SH-SY5Y (cell line): Measurements from ENCODE around the gene FER.

Experiments
- GATA2 ChIP-seq: IDR thresholded peaks from 2 replicates; pipeline ENCODE4 v1.6.1; 2011; ENCODE audit warnings: mild to moderate bottlenecking, low read depth, low read length
- GATA3 ChIP-seq: IDR thresholded peaks from 2 replicates; pipeline ENCODE4 v1.6.1; 2011; ENCODE audit warnings: low read depth, mild to moderate bottlenecking, low read length, moderate library complexity

Gene FER

DNA sequence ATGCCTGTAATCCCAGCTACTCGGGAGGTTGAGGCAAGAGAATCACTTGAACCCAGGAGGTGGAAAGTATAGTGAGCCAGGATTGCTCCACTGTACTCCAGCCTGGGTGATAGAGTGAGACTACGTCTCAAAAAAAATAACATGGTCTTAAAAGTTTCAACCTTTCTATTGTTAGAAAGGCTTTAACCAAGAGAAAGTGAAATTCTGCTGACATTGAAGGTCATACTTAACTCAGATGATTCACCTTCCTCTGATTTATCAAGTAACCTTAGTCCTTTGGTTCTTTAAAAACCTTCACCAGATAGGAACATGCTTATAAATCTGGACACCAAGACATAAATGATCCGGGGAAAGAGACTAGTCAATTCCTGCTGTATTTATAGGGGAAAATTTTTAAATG, 73.3 kb downstream of the FER start:
- TF ChIP-seq GATA2: no peak
- TF ChIP-seq GATA3: no peak

DNA sequence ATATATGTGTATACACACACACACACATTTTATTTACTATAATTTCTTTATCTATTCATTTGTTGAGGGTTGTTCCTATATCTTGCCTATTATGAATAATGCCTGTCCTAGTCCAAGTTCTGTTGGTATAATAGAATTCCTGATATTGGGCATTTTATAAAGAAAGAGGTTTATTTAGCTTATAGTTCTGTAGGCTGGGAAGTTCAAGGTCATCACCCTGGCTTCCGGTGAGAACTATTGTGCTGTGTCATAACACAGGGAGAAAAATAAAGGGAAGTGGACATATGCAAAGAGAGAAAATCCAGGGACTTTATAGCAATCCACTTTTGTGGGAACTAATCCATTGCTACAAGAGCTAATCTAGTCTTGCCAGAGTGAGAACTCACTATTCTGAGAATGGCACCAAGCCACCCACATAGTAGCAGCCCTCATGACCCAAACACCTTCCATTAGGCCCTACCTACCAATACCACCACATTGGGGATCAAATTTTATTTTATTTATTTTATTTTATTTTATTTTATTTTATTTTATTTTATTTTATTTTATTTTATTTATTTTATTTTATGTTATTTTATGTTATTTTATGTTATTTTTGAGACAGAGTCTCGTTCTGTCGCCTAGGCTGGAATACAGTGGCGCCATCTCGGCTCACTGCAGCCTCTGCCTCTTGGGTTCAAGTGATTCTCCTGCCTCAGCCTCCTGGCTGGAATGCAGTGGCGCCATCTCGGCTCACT, 74.7 kb downstream of the FER start:
- TF ChIP-seq GATA2 (no peak), GATA3 (no peak)

DNA sequence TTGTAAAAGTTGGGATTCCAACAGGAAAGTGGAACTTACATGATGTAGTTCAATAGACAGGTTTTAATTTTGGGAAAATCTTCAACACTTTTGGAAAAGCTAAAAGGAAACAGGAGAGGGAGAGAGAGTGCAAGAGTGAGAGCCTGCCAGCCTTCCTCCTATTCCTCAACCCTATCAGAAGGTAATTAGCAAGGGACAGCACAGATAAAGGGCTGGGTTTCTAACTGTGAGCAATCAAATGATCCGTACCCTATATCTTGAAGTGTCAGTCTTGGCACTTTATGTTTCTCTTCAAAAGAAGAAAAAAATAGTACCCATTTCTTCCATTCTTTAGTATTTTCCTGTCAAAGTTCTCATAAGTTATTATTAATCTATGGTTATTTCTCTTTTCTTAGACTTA, 79.4 kb downstream of the FER start:
- TF ChIP-seq GATA2: no peak
- TF ChIP-seq GATA3: no peak

DNA sequence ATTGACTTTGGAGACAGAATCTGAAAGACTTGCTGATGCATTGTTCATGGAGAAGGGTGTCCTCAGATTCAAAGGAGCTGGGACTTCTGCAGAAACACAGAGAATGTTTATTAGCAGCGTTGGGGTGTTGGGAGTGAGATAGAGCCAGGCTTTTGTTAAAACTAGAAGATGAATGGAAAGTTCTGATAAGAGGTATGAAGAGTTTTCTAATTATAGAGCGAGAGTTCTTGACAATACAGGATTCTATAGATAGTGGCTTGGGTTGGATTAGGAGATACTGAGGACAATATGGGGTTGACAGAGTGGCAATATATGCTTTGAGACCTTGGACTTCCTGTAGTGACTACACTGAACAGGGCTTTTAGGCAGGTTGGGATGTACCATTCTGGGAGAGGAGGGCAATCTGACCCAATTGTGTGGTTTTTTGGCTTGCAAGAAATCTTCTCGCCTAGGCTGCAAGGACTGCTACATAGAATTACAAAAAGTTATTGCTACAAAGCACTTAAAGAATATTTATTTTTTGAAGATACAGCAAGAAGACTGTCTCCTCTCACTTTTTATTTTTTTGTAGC, 83.1 kb downstream of the FER start:
- no peak for TF ChIP-seq GATA2
- no peak for TF ChIP-seq GATA3

DNA sequence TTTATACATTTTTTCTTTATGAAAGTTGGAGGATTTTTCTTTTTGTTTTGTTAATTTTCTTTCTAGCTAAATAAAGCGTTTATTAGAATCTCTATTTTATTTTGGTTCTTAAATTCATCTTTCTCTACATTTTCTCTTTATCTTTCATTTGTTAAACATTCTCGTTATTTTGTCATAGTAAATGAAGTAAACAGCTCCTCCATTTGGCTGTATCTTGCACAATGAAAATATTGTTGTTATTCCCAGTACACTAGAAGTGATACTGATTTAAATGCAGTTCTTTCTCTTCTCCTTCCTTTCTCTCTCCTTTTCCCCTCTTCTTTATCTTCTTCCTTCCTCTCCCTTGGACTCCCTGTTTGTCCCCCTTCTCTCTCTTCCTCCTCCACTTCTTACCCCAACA, 88.8 kb downstream of the FER start:
- TF ChIP-seq GATA3: no peak
- no peak for TF ChIP-seq GATA2

DNA sequence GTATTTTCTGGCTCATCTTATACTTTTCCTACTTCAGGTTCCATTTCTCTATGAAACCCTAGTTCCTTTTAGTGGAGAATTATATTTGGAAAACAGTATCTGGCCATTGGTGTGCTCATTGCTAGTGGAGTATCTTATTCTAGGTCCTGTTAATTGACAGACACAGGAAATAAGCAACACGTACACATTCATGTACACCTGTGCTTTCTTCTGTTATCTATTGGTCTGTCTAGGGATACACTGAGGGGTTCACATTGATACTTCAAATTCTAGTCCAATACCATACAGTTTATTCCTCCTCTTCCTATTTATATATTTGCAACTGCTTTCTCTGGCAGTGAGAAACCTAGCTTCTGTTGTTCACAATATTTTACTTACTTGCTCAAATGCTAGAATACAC, 110.2 kb downstream of the FER start:
- TF ChIP-seq GATA3 (no peak), GATA2 (no peak)

DNA sequence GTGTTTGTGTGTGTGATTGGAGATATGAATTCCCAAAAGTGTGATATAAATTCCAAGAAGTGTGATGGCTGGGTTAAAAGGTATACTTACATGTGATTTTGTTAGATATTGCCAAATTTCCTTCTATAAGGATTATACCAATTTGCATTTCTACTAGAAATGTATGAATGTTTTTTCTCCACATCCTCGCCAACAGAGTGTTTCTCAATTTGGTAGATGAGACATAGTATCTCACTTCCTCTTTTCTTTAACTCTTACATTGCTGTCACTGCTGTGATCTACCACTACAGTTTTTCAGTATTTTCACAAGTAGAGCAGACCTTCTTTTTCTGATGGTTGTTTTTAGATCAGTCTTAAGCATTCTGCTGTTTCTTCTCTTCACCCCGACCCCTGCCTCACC, 111.3 kb downstream of the FER start:
- TF ChIP-seq GATA2 (no peak), GATA3 (no peak)

DNA sequence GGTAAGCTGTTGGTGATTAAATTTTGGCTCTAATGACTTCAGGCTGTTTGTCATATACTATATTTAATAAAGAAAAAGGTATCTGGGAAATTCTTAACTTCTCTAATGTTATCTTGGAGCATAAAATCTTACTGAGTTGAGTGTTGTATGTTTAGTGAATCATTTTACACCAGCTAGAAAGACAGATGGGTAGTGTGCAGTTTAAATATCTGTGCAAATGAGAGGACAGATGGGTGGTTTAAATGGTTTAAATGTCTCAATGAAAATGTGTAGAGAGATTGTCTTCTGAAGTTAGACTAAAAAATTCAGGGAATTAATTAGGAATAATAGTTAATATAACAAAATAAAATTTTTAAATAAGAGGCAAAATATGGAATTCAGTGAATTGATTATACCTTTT, 114.5 kb downstream of the FER start:
- no peak for TF ChIP-seq GATA3
- TF ChIP-seq GATA2: no peak

DNA sequence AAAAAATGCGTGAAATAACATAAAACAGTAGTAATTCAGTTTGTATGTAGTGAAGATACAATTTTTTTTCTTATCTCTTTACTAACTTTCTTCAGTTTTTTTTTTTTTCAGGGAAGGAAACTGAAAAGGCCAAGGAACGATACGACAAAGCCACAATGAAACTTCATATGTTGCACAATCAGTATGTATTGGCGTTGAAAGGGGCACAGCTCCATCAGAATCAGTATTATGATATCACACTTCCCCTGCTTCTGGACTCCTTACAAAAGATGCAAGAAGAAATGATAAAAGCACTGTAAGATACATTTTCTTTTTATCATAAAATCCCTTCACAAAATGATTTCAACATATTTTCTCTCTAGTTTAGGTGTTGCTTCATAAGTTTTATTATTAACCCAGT, 120.0 kb downstream of the FER start:
- TF ChIP-seq GATA2 (no peak), GATA3 (no peak)

DNA sequence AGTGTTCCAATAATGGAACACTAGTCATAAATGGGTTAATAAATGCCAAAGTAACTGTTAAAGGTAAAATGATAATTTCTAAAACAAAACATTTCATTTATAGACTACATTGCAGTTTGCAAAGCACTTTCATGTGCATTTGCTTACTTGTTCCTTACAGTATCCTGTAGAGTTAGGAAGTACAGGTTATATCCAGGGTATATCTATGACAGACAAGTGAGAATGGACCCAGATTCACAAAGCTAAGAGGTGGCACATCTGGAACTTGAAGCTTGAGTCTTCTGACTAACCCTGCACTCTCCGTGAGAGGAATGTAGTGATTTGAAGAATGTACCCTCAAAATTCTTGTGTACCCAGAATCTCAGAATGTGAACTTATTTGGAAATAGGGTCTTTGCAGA, 121.4 kb downstream of the FER start:
- no peak for TF ChIP-seq GATA2
- TF ChIP-seq GATA3: no peak

DNA sequence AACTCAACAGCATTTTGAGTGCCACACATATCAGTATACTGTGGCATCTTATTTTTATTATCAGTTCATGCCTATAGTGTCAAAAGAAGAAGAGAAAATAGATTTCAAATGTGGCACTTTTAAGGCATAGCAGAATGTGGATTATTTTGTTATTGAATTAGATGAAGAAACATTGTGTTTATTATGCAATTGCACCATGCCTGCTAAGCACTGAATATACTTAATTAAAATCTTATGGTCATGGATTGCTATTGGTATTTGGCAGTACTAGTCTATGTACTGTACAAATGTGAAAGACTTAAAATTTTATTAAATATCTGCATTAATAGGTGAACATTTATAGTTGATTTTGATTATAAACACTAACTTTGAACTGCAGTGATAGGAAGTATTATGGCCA, 128.8 kb downstream of the FER start:
- TF ChIP-seq GATA3 (no peak), GATA2 (no peak)

DNA sequence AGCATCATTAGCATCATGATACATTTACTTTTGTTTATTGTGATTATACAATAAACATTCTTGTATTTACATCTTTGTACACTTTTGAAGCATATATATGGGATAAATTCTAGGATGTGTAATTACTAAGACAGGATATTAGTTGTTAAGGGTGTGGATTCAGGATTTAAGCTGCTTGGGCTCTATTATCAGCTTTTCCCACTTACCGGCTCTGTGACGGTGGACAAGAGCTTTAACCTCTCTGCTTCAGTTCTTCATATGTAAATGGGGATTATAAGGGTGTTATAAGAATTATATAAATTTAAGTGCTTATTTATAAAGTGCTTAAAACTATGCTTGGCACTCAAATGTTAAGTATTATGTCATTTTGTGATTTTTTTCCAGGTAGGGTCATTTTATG, 131.1 kb downstream of the FER start:
- TF ChIP-seq GATA2 (no peak), GATA3 (no peak)

DNA sequence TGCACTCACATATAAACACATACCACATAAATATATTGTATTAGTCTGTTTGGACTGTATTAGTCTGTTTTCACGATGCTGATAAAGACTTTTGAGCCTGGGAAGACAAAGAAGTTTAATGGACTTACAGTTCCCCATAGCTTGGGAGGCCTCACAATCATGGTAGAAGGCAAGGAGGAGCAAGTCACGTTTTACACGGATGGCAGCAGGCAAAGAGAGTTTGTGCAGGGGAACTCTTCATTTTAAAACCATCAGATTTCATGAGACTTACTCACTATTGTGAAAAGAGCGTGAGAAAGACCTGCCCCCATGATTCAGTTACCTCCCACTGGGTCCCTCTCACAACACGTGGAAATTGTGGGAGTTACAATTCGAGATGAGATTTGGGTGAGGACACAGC, 133.4 kb downstream of the FER start:
- TF ChIP-seq GATA2: no peak
- TF ChIP-seq GATA3: no peak

DNA sequence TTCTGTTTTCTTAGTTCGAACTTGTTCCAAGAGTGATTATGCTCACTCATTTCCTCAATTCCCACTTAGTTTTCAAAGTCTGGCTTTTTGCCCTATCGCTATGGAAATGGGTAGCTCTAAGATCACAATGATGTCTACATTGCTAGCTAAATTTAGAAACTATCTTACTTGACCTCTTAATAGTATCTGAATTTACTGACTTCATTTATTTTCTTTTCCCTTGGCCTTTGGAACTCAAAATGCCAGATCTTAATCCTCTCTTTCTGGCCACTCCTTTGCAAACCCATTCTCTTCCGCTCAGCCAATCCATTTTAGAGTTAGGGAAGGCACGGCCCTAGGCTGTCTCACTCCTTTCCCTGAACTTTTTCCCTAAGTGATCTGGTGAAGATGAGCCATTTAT, 137.0 kb downstream of the FER start:
- no peak for TF ChIP-seq GATA3
- no peak for TF ChIP-seq GATA2

DNA sequence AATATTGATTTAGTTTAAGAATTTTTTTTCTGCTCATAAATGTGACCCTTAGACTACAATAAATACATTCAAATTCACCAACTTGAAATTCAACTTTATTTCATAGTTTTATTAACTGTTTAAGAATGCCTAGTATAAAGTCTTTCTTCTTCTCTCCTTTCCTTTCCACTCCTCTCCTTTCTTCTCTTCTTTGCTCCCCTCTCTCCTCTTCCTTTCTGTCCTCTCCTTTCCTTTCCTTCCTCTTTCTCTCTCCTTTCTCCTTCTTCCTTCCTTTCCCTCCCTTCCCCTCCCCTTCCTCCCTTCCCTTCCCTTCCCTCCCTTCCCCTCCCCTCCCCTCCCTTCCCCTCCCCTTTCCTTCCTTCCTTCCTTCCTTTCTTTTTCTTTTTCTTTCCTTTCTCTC, 150.6 kb downstream of the FER start:
- TF ChIP-seq GATA3 (no peak), GATA2 (no peak)
